ENCODE data around the gene PODN. TPM values are rescaled to one million over a fixed set of nuclear protein-coding genes. Genes with fewer than 3 reads are reported as not detected.

Gene PODN
- total RNA-seq, 1 experiment from 2014 or later, result 0.17 TPM

DNA sequence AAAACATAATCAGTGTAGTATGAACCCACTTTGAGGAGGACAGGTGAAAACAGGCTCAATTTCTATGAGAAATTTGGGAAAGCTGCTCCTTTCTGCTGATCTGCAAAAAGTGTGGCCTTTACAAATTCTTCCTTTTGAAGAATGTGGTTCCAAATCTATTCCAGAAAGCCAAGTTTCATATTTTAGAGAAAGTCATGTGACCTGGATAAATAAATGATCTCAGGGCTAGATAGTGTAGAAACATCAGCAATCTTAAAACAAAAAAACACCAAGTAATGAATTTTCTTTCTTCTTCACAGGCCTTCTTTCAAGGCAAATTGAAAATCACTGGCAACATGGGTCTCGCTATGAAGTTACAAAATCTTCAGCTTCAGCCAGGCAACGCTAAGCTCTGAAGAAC is 11.7 kb upstream of the PODN start:
- Histone ChIP-seq H3K23me2 (ENCODE audit: insufficient read length, low read depth, low read length, poor library complexity, severe bottlenecking) (no peaks in the 10 kb centered on the region), H3K14ac (ENCODE audit: insufficient read depth, low read length) (no peak overlapping the region), H4K5ac (ENCODE audit: insufficient read length, low read depth, low read length) (no peak overlapping the region), H3K79me1 (ENCODE audit: insufficient read depth, low read depth, low read length, poor library complexity, severe bottlenecking) (no peaks in the 10 kb centered on the region), H2AFZ (ENCODE audit: low read length) (no peak overlapping the region), H3T11ph (ENCODE audit: low read length) (no peak overlapping the region), H2BK20ac (ENCODE audit: low read depth, low read length, poor library complexity, severe bottlenecking) (no peak overlapping the region), H4K8ac (replicated peaks; ENCODE audit: insufficient read length, low read depth, low read length) (no peak overlapping the region), H3K79me2 (ENCODE audit: insufficient read depth, low read length) (no peaks in the 10 kb centered on the region), H3K18ac (ENCODE audit: insufficient read length, low read depth, low read length) (no peak overlapping the region), H3K27me3 (ENCODE audit: insufficient read depth, low read length) (no peaks in the 10 kb centered on the region), H3K56ac (ENCODE audit: insufficient read length, low read depth, low read length) (no peak overlapping the region), H2BK12ac (ENCODE audit: insufficient read length, low read depth, low read length) (no peak overlapping the region), H3K4me1 (ENCODE audit: insufficient read depth, low read length) (peaks cover 4% of the 10 kb centered on the region), H2AK5ac (ENCODE audit: insufficient read length, low read length) (no peak overlapping the region), H2BK5ac (ENCODE audit: insufficient read length, low read length) (no peak overlapping the region), H3K23ac (ENCODE audit: insufficient read length, low read depth, low read length) (no peak overlapping the region), H3K9ac (ENCODE audit: extremely low read depth, insufficient read length, low read length) (no peak overlapping the region), H3K4me2 (ENCODE audit: insufficient read depth, insufficient read length, low read length) (no peak overlapping the region), H4K91ac (ENCODE audit: insufficient read length, low read depth, low read length) (no peak overlapping the region), H4K20me1 (ENCODE audit: control insufficient read depth, insufficient read depth, insufficient read length) (no peaks in the 10 kb centered on the region), H2BK120ac (ENCODE audit: low read depth, low read length, poor library complexity, severe bottlenecking) (no peak overlapping the region), H3K4ac (ENCODE audit: low read depth, low read length) (no peak overlapping the region), H2BK15ac (ENCODE audit: low read depth, low read length) (no peak overlapping the region), H3K9me3 (ENCODE audit: control insufficient read depth, low read depth, low read length) (no peaks in the 10 kb centered on the region), H3K27ac (ENCODE audit: insufficient read length, low read depth, low read length) (no peak overlapping the region)
- Mint-ChIP-seq H3K27ac (peak overlapping the region in 1 of 3 experiments; percentile 64; a peak in 2 of 7 replicates), H3K36me3 (ENCODE audit: insufficient read depth in 1 of 3, low read depth in 3 of 3) (no peaks in the 10 kb centered on the region; a peak in 1 of 7 replicates), H3K4me3 (no peak overlapping the region), H3K27me3 (ENCODE audit: low read depth) (no peaks in the 10 kb centered on the region), H3K9me3 (no peaks in the 10 kb centered on the region), H3K4me1 (peaks cover 27 to 39% of the 10 kb centered on the region in 2 experiments)
- TF ChIP-seq, protein P1, sequence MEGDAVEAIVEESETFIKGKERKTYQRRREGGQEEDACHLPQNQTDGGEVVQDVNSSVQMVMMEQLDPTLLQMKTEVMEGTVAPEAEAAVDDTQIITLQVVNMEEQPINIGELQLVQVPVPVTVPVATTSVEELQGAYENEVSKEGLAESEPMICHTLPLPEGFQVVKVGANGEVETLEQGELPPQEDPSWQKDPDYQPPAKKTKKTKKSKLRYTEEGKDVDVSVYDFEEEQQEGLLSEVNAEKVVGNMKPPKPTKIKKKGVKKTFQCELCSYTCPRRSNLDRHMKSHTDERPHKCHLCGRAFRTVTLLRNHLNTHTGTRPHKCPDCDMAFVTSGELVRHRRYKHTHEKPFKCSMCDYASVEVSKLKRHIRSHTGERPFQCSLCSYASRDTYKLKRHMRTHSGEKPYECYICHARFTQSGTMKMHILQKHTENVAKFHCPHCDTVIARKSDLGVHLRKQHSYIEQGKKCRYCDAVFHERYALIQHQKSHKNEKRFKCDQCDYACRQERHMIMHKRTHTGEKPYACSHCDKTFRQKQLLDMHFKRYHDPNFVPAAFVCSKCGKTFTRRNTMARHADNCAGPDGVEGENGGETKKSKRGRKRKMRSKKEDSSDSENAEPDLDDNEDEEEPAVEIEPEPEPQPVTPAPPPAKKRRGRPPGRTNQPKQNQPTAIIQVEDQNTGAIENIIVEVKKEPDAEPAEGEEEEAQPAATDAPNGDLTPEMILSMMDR (conservative IDR thresholded peaks at IDR 0.05), result no peak
- no CpG with 5 or more reads among the region's 2 CpGs for WGBS (ENCODE audit: extremely low coverage, insufficient read length, low lambda C conversion rate)
- DNase-seq, result no peak

Measured in H9 (cell line).